ENCODE data around the gene RGP1. TPM values are rescaled to one million over a fixed set of nuclear protein-coding genes. Genes with fewer than 3 reads are reported as not detected.
A peak's percentile ranks its signal among the peaks of the same experiment; 100 is the strongest.

Gene RGP1
- total RNA-seq, 1 experiment from 2014 or later, result 15.0 TPM

DNA sequence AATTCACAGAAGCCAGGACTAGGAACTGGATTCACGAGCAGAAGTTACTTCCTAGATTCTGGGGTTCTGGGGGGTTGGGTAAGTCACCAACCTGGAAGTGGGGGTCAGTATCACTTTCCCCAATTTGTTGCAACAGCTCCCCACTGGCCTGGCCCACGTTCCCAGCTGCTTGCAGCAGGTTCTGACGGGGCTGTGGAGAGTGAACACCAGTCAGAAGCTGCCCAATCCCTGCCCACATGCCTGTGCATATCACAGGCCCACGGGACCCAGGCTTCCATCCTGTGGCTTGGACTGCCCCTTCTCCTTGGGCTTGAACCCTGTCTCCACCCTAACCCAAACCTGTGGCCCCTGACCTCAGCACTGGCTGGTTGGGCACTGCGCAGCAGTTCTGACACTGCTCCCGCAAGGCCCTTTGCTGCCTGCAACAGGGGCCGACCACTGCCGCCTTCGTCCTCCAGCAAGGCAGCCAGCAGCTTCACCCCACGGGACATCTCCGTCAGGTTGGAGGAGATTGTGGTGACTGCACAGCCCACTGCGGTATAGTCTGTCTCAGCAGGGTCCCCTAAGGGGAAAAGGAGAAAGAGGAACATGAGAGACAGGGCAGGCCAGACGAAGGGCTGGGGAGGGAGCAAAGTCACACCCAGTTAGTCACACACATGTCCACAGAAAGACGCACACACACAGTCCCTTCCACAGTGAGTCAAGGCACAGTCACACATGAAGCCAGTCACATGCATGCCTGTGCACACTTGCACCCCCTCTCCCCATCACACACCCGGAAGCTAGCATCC lies 30.2 kb upstream of the RGP1 start:
- no peak for DNase-seq (ENCODE audit: extremely low read depth, low read depth)

DNA sequence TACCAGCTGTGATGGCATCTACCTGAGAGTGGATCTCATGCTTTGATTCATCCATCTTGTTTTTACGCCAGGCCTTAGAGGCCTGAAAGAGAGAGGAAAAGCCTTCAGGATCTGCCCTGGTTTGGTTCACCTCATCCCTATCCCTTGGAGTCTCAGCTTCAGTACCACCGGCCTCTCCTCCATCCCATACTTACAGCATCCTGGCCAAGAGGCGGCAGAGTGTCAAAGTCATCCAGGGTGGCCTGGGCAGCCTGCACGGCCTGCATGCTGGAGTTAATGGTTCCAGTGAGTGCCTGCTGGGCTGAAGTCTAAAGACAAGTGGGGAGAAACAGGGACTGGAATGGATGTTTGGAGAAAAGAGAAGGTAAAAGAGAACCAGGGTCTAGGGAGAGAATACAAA lies 29.5 kb upstream of the RGP1 start:
- no peak for DNase-seq (ENCODE audit: extremely low read depth, low read depth)

DNA sequence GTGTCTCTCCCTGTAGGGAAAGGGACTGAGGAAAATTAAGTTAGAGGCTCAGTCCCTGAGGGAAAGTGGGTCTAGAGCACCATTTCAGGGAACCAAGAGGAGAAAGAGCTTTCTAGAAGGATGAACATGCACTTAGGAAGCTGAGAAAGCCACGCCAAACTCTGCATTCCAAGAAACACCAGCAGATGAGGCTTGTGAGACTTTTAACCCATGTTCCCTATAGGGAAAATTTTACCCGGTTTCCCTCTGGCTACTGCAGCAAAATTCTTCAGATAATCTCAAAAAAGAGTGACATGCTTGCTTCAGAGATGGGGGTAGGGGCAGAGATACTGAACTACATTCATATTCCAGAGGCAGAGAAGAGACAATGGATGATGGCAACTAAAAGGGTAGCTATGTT lies 25.7 kb upstream of the RGP1 start:
- no peak for DNase-seq (ENCODE audit: extremely low read depth, low read depth)

DNA sequence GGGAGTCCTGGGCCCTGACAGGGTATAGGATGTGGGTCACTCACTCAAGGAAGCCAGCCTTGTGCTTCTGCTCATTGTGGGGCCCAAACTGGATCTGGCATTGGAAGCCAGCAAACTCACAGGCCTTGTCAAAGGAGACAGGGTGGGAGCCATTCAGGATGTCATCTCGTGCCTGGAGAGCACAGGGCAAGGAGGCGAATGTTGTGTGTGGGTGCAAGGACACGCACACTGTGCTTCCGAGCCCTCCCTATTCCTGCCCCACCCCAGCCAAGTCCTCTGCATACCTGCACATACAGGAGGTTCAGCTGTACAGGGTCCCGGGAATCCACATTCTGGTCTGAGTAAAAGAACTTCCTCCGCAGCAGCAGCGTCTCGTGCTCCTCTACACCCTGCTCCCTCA lies 25.2 kb upstream of the RGP1 start:
- DNase-seq (ENCODE audit: extremely low read depth, low read depth), result no peak

- DNase-seq (ENCODE audit: extremely low read depth, low read depth), result no peak
Observed at GRCh38 chr9:35725362-35725761, 23.7 kb upstream of the RGP1 start.

- DNase-seq (ENCODE audit: extremely low read depth, low read depth), result no peak
Observed at GRCh38 chr9:35726931-35727330, 22.2 kb upstream of the RGP1 start.

DNA sequence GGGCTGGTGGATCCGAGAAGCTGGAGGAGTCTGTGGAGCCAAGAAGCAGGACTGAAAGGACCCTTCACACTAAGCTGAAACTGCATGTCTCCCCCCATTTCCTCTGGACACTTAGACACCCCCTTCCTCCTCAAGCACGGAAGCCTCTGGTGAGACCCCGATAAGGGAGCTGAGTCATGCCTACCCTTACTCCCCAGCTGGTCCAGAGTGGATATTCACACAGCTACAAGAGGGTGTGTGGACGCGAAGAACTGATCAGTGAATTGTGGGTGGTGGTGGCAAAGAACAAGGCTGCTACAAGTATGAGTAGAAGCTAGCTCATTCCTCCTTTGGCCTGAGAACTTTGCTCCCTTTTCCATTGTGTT lies 21.4 kb upstream of the RGP1 start:
- no peak for DNase-seq (ENCODE audit: extremely low read depth, low read depth)

DNA sequence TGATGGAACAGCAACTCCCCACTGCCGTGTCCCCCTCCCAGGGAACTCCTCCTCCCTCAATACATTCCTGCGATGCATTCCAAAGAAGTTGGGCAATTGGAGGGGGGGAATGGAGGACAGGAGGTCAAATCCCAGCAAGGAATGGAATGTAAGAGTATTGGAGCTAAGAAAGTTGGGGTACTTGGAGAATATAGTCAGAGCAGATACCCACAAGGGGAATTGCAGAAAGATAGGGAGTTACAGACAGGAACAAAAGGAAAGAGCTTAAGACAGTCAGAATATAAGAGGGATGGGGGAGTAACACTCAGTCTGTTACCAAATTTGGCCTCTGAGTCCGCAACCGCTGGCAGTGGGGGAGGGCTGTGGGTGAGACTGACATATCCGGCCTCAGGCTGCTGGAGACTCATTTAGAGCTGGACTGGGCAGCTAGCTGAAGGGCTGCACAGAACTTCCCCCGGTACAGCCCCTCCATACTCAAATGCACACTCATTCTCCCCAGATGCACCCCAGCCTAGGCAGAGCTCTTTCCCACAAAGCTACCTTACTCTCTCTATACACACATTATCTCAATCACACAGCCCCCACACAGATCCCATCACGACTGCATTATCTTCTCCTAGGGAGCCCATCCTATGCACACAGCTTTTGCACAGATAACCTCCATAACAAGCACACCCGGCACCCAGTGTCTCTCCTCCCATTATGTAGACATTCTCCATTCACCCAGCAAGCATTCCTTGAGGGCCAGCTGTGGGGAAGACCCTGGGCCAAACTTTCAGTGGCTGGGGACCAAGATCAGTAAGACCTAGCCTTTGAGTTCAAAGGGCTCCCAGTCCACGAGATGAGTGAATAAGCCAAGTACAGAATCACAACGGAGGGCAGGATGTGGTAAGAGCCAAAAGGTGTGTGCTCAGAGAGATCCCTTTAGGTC lies 20.8 kb upstream of the RGP1 start:
- DNase-seq (ENCODE audit: extremely low read depth, low read depth), result no peak

- no peak for DNase-seq (ENCODE audit: extremely low read depth, low read depth)
Observed at GRCh38 chr9:35729101-35729500, 20.0 kb upstream of the RGP1 start.

DNA sequence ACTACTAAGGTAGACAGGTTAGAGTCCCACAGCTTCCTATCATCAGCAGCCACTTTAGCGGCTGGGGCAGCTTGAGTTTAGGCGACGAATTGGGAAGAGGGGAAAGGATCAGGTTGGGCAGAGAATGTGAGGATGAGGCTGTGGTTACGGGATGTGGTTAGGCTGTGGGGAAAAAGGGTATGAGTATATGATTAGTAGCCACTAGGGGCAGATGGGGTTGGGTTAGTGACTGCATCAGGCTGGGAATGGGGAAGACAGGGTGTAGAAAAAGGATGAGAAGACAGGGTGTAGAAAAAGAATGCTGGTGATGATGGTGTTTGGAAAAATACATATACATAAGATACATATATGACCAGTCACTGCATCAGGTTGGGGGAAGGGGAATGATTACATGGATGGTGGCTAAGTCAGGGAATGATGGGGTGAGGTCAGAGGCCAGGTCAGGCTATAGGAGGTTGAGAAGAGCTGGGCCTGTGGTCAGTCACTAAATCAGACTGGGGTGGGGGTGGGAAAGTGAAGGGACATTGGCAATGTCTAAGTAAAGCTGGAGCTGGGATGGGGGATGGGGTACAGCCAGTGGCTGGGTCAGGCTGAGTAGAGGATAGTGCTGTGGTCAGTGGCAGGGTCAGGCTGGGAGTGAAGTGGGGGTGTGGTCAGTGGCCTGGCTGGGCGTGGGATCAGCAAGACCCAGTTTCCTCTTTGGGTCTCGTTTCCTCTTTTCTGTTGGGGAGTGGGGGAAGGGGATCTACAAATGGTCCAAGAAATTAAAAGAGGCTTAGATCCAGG lies 19.2 kb upstream of the RGP1 start:
- peak; percentile 40 for DNase-seq (ENCODE audit: extremely low read depth, low read depth)

DNA sequence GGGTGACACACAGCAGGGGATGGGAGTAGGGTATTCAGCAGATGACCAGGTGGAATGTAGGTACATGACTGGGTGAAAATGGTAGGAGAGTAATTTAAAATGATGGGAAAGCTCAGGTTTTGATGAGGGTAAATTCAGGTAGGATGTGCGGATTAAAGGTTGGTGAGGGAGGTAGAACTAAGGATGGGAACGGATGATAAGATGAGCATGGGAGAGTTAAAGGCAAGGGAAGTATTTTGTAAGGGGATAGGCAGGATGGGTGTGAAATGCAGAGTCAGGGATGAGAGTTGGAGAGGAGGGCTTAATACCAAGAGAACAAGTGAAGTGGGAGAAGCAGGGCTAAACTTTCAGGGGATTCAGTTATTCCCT lies 18.6 kb upstream of the RGP1 start:
- DNase-seq (ENCODE audit: extremely low read depth, low read depth), result no peak

- no peak for DNase-seq (ENCODE audit: extremely low read depth, low read depth)
Observed at GRCh38 chr9:35731415-35732184, 17.5 kb upstream of the RGP1 start.

- DNase-seq (ENCODE audit: extremely low read depth, low read depth), result peak; percentile 96
Observed at GRCh38 chr9:35732185-35732799, 16.8 kb upstream of the RGP1 start, which contains the start of the genes CREB3 and TLN1. Gene CREB3, plus strand, starts transcription at chr9:35732666. Its CDS starts 107 bp downstream, at chr9:35732773. Gene TLN1, minus strand, starts transcription at chr9:35732195. Its CDS starts 6,501 bp downstream, at chr9:35725694.

DNA sequence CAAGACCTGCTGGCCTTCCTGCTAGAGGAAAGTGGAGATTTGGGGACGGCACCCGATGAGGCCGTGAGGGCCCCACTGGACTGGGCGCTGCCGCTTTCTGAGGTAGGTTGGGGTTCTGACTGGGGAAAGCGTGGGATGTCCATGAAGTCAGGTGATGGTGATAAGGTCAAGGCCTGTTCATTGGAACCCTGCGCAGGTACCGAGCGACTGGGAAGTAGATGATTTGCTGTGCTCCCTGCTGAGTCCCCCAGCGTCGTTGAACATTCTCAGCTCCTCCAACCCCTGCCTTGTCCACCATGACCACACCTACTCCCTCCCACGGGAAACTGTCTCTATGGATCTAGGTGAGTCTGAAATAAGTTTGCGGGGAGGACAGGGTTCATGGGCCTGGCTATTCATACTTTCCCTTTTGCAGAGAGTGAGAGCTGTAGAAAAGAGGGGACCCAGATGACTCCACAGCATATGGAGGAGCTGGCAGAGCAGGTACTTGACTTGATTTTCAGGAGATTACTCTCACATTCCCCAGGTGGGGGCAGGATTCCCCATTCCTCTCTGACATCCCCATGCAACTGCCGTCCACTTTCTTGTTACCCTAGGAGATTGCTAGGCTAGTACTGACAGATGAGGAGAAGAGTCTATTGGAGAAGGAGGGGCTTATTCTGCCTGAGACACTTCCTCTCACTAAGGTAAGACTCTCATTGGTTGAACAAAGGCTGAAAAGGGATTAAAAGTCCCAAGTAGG lies 16.1 kb upstream of the RGP1 start:
- DNase-seq (ENCODE audit: extremely low read depth, low read depth), result no peak

DNA sequence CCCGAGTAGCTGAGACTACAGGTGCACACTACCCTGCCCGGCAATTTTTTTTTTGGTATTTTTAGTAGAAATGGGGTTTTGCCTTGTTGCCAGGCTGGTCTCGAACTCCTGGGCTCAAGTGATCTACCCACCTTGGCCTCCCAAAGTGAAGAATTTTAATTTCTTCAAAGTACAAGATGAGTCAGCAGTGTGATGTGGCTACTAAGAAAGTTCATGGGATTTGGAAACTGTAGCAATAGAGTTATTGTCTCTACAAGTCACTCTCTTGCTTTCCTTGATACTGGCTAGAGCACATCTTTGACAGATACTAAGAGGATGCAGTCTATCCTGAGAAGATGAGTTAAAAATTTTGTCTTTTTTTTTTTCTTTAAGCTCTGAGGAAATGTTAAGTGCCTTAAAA lies 15.0 kb upstream of the RGP1 start:
- no peak for DNase-seq (ENCODE audit: extremely low read depth, low read depth)

DNA sequence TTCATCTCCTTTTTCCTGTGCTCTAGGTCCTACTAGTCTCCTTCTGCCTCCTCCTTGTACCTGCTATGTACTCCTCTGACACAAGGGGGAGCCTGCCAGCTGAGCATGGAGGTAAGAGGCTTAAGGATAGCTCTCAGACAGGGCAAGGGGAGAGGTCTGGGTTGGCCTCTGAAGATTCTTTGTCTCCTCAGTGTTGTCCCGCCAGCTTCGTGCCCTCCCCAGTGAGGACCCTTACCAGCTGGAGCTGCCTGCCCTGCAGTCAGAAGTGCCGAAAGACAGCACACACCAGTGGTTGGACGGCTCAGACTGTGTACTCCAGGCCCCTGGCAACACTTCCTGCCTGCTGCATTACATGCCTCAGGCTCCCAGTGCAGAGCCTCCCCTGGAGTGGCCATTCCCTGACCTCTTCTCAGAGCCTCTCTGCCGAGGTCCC lies 12.9 kb upstream of the RGP1 start:
- DNase-seq (ENCODE audit: extremely low read depth, low read depth), result peak; percentile 74

- DNase-seq (ENCODE audit: extremely low read depth, low read depth), result no peak
Observed at GRCh38 chr9:35737143-35737542, 11.9 kb upstream of the RGP1 start.

DNA sequence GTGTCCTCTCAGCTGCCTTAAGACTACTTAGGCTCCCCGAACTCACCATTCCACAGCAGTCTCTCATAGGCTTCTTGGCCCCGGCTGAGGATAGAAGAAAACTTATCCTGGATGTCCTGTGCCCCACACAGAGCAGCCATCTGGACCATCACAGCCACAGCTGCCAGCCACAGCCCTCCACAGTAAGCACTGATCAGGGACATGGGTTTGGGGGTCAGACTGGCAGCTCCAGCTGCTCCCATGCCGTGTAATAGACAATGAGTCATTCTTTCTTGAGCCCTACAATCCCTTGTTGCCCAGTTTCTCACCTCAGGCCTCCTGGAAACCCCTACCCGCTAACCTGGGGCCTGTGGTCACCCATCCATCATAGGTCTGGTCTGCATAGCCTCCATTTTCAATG lies 10.9 kb upstream of the RGP1 start:
- no peak for DNase-seq (ENCODE audit: extremely low read depth, low read depth)

- DNase-seq (ENCODE audit: extremely low read depth, low read depth), result no peak
Observed at GRCh38 chr9:35738924-35739323, 10.2 kb upstream of the RGP1 start.

All from NCI-H460 (cell line).